Stimulated activated CD4-positive, alpha-beta T cell treated with anti-CD3 and anti-CD28 coated beads, Interleukin-4, amount 100 ng/mL, for 4 hours (primary cell): ENCODE results near the gene BRMS1.
A peak's percentile ranks its signal among the peaks of the same experiment; 100 is the strongest.

Experiments
- DNase-seq, 2 experiments: peaks; one replicate each; pipeline ENCODE4 v3.0.0-alpha.2; 2020

BRMS1 gene

DNA sequence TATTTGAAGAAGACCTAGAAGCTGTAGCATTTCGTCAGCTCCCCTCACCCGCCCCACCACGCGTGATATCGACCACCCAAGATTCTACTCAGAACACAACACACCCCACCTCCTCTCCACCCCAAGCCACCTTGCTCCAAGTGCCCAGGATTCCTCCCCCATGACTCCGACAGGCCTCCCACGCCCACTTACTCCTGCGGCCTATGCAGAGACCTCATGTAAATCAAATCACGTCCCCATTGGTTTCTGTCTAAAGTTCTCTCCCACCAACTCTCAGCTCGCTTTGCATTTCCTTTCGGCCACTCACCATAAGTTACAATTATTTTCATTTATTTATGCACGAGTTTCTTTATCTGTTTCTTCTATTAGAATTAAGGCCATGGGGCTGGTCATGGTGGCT is 42.2 kb downstream of the BRMS1 start:
- DNase-seq = no peak

DNA sequence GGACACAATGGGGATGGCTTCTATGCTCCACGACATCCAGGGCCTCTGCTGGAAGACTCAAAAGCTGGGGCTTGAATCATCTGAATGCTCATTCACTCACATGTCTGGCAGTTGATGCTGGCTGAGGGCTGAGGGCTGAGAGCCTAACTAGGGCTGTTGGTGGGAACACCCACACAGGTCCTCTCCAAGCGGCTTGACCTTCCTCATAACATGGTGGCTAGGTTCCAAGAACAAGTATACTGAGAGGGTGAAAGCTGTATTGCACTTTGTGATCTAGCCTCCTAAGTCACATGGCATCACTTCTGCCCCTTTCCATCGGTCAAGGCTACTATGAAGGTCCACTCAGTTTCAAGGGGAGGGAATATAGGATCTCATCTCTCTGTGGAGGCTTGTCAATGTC is 45.7 kb downstream of the BRMS1 start:
- no peak for DNase-seq

DNA sequence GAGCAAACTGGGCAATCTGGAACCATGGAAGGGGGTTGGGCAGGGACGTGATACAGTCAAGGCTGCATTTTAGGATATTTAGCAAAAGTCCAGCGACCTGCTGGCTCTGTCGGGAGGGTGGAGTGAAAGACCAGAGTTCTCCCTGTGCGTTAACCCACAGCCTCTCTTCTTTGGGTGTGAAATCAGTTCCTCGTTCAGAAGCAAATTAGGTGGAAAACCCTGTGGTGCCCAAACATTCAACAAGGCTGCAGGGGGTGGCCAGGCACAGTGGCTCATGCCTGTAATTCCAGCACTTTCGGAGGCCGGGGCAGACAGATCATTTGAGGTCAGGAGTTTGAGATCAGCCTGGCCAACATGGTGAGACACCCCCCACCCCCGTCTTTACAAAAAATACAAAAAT is 47.3 kb downstream of the BRMS1 start:
- no peak for DNase-seq

DNA sequence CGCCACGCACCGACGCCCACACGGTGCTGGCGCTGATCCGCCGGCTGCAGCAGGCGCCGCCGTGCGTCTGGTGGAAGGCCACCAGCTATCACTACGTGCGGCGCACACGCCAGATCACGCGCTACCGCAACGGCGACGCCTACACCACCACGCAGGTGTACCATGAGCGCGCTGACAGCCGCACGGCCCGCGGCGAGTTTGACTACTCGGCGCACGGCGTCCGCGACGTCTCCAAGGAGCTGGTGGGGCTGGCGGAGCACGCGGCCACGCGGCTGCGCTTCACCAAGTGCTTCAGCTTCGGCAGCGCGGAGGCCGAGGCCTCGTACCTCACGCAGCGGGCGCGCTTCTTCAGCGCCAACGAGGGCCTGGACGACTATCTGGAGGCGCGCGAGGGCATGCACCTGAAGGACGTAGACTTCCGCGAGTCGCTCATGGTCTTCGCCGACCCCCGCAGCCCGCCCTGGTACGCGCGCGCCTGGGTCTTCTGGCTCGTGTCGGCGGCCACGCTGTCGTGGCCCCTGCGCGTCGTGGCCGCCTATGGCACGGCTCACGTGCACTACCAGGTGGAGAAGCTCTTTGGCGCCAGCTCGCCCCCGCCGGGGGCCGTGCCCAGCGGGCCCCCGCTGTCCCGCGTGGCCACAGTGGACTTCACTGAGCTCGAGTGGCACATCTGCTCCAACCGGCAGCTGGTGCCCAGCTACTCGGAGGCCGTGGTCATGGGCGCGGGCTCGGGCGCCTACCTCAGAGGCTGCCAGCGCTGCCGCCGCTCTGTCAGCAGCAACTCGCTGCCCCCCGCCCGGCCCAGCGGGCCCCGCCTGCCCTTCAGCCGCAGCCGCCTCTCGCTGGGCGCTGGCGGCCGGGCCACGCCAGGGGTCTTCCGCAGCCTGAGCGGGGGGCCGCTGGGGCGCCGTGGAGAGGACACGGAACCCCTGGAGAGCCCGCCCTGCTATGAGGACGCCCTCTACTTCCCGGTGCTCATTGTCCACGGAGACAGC is 50.0 kb downstream of the BRMS1 start:
- DNase-seq = no peak

DNA sequence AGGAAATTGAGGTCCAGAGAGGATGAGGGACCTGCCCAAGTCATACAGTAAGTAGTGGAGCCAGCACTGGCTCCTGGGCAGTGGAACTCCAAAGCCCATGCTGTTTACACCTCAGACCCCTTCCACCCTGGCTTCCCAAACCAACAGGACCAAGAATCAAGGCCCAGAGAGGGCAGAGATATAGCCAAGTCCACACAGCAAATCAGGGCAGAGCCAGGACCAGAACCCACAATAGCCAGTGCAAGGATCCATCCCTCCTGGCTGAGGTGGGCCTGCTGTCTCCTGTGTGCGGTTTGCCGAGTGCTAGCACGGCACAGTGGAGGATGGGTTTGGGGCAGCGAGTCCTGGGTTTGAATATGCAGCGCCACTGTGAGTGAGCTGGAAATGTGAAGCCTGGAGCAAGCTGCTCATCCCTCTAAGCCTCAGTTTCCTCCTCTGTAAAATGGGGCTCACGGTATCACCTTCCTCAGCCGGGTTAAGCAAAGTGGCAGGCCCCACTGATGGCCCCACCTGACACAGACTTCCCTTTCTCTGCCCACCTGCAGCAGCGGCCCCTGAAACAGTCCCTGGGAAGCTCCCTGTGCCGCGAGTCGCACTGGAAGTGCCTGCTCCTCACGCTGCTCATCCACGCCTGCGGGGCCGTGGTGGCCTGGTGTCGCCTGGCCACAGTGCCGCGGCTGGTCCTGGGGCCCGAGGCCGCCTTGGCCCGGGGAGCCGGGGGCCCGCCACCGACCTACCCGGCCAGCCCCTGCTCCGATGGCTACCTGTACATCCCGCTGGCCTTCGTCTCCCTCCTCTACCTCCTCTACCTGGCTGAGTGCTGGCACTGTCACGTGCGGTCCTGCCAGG is 50.9 kb downstream of the BRMS1 start:
- no peak for DNase-seq

DNA sequence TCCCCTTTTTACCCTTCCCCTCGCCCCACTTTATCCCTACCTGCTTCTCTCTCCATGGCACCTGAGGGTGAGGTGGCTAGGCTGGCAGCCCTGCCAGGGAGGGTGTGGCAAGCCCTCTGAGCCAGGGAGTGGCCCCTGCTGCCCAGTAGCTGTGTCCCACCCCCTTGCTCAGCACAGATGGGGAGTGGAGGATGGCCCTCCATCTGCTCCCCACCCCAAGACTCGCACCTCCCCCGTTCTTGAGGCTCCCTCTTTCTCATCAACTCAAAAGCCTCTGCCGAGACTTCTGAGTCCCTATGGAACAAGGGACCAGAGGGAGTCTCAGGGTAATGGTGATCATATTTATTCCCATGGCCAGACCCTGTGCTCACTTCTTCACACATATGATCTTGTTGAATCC is 51.6 kb downstream of the BRMS1 start:
- DNase-seq = no peak

DNA sequence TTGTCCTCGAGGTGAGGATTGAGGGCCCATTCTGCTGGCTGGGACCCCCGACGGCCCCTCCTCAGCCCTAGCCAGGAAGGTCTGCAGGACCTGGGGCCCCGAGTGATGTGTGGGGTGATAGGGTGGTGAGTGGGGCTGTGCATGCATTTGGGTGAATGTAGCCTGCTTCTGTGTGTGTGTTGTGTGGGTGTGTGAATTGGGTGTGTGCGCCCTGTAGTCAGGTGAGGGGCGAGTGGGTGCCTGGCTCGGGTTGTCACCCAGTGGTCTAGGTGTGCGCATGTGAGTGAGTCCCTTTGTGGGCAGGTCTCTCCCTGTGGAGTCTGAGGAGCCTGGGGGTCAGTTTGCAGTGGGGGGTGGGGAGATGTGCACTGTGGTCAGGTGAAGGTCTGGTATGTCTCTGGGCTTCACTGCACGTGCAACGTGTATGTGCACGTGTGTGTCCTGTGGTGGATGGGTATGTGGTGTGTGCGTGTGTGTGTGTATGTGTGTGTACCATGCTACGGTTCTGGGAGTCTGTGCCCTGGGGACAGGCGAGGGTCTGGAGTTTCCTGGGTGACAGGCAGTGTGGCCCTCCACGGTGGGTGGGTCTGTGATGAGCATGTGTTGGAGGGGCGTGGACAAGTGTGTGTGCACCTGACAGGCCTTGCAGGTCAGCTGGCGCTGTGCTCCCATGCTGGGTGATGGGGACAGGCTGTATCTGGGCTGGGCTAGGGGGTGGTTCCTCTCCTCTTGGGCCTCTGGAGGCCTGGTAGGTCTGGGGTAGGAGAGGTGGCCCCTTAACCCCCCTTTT is 52.2 kb downstream of the BRMS1 start:
- no peak for DNase-seq

DNA sequence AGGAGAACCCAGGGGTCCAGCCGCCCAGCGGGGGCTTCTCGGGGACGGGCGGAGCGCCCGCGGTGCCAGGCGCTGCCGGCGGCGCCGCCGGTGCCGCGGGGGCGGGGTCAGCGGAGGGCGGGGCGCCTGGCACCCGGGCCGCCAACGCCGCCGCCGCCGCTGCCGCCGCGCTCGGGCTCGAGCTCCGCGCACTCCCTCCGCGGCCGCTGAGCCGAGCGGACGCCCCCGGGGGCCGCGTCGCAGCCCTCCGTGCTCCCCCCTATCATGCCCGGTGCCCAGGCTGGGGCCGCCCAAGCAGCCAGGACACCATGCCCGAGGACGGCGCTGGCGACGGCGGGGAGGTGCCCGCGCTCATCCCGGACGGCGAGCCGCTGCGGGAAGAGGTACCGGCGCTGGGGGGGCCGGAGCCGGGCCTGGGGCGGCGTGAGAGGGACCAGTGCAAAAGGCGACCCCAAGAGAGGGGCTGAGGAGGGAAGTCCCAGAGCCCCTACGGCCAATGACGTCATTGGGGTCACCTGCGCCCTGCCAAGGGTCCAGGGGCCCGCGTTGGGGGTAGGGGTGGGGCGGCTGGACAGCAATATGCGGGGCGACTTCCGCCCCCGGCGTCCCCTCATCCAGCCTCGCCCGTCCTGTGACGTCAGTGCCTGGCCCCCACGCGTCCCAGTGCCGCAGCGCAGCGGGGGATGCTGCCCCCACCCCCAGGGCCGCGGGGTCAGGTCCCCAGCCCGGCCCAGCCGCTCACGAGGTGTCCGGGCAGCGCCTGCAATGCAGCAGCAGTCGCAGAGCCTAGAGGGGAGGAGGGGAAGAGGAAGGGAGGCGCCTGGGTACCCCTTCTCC is 53.0 kb downstream of the BRMS1 start, which contains the start of gene TMEM151A:
TSS of gene TMEM151A (plus strand) at position 189 of the 837 bp plus-strand sequence. CDS start at position 309, 120 bp downstream.
- peak in 1 of 2 experiments; percentile 49 for DNase-seq

DNA sequence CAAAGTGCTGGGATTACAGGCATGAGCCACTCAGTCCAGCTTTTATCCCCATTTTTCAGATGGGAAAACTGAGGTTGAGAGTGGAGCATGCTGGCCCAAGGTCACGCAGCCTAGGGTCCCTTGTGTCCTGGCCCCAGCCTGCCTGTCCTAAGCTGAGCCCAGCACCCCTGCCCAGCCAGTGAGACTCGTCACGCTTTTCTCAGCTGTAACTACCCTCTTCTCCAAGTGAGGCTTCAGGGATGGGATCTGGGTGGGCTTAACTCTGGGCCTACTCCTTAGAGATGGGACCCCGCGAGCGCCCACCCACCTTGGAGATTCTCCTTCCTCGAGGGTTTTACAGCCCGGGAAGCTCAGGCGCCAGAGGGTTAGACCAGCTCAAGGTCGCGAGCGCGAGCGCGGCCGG is 53.6 kb downstream of the BRMS1 start:
- no peak for DNase-seq

DNA sequence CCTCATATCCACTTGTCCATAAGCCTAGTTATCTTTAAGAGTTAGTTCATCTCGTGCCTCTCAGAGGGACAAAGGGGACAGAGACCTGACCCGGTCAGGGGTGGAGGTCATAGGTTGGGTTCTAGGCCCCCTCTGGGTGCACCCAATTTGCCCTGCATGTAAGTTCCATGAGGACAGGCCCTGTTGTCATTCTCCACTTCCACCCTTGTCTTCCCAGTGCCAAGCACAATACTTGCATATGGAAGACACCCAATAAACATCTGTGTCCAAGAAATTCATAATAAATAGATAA is 54.6 kb downstream of the BRMS1 start:
- no peak for DNase-seq

DNA sequence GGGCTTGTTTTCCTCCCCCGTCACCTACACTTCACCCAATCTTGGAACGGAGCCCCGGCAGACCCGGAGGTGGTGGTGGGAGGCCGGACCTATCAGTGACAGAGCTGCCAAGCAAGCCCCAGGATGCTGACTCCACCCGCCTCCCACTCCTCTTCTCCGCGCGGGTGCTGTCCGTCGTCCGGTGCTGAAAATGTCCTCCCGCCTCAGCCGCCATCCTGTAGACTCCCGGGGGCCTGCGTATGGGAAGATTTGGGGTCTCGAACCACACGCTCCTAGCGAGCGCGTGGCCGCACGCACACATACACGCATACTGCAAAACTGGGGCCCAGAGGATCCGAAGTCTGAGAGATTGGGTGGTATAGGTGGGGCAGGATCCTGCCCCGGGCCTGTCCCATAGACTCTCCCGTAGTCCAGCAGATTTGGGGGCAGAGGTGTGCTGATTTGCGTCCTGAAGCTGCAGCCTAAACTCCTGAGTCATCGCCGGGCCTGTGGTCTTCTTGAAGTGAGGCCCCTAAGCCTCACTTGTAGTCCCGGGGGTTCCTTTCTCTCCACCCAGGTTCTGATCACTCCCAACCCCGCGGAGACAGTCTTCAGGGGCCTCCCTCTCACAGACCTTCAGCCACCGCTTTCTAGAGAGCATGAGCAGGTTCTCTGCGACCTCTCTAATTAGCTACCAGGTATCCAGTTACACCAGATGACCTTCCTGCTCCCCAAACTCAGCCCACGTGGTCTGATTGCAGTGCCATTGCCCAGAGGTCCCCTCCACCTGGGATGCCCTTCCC is 55.2 kb downstream of the BRMS1 start:
- DNase-seq = peak; percentile 79 to 81

DNA sequence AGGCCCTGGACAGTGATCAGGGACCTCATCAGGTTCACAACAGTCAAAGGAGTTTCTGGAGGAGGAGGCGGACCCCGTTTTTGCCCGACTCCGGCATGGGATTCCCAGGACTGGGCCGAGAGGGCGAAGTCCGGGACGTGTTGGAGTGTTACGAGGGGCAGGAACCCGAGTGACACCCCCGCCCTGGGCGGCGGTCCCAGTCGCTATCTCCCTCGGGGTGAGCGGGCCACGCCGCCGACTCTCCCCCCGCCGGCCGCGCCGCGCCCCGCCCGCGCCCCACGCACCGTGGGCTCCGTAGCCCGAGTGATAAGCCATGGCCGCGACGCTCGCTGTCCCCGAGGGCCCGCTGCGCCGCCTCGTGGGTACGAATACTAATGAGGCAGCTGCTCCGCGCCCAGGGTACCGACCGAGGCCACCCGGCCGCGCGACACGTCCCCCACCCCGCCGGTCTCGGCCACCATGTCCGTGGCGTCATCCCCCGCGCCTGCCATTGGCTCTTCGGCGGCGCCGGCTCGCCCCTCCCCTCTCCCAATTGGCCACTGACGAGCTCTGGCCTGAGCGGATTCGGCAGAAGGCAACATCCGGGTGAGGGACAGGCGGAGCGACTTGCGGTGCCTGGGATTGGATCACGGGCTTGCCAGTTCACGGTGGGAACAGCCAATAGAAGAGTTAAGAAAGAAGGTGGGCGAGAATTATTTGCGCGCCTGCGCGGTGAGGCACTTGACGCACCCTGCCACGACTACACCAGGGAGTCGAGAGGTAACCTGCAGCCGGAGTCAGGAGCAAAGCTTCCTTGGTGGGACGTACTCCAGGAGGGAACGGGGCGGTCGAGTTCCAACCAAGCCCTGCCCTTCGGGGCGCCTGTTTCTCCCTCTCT is 56.0 kb downstream of the BRMS1 start, which contains the start of gene YIF1A:
TSS of gene YIF1A (minus strand) at position 473 of the 877 bp plus-strand sequence. CDS start at position 315, 158 bp downstream.
- peak; percentile 95 to 99 for DNase-seq

DNA sequence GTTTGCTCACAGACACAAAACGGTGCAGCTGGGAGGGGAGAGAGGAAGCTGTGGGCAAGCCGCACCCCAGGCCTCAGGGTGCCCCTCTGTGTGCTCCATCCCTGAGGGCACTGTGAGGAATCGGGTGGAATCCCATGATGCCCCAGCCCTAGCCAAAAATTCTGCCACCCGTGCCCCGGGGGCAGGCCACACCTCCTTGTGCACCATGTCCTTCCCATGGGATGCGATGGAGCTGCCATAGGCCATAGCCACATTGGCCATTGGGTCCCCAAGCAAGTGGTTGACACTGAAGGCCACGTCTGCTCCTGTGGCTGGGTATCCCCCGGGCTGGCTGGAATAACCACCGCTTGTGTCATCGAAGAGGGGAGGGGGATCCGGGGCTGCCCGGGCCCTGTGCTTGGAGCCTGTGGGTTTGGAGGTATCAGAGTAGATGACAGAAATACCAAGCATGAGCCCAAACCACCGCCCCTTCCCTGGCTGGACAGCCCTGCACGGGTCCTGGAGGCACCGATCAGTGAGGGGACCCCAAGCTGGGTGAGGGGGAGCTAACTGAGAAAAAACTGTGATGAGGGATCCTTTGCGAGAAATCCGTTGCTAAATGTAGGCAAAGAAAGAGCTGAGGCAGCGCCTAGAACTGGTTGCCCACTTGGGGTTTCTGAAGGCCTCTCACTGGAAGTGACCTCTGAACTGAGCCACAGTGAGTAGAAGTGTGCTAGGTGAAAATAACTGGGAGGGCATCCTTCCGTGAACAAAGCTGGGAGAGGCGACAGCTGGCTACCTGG is 56.8 kb downstream of the BRMS1 start:
- DNase-seq = no peak
